GM21526 (cell line): ENCODE data around the gene FAM120AOS.

Source experiments
- ATAC-seq: cut with Tn5 transposase; IDR thresholded peaks from one replicate; pipeline ENCODE4 v1.9.1; 2021; ENCODE audit warnings: moderate library complexity; ENCODE audit not compliant: unreplicated experiment, low FRiP score

The FAM120AOS gene

GRCh38 chr9:93453047-93453914 is at the start of gene FAM120AOS:
FAM120AOS (minus strand) TSS chr9:93453581; CDS start chr9:93452709, 872 bp downstream.
- peak; percentile 66 for ATAC-seq

- ATAC-seq, result no peak
Measured at GRCh38 chr9:93501406-93501805, 48.0 kb upstream of the FAM120AOS start.

- no peak for ATAC-seq
Measured at GRCh38 chr9:93500571-93501298, 47.4 kb upstream of the FAM120AOS start.

- no peak for ATAC-seq
Measured at GRCh38 chr9:93496285-93496684, 42.9 kb upstream of the FAM120AOS start.

GRCh38 chr9:93493949-93494348 is 40.6 kb upstream of the FAM120AOS start:
- no peak for ATAC-seq

- no peak for ATAC-seq
Measured at GRCh38 chr9:93492327-93492726, 38.9 kb upstream of the FAM120AOS start.

GRCh38 chr9:93491593-93492232 is 38.3 kb upstream of the FAM120AOS start:
- ATAC-seq, result no peak

- ATAC-seq, result no peak
Measured at GRCh38 chr9:93488244-93488643, 34.9 kb upstream of the FAM120AOS start.

GRCh38 chr9:93486268-93486667 is 32.9 kb upstream of the FAM120AOS start:
- ATAC-seq, result no peak

GRCh38 chr9:93483497-93483896 is 30.1 kb upstream of the FAM120AOS start:
- ATAC-seq, result no peak

- ATAC-seq, result no peak
Measured at GRCh38 chr9:93480728-93481324, 27.4 kb upstream of the FAM120AOS start.

- no peak for ATAC-seq
Measured at GRCh38 chr9:93480262-93480661, 26.9 kb upstream of the FAM120AOS start.

GRCh38 chr9:93479726-93480125 is 26.3 kb upstream of the FAM120AOS start:
- no peak for ATAC-seq

GRCh38 chr9:93477397-93477796 is 24.0 kb upstream of the FAM120AOS start:
- no peak for ATAC-seq

GRCh38 chr9:93476924-93477323 is 23.5 kb upstream of the FAM120AOS start:
- ATAC-seq, result no peak

GRCh38 chr9:93475856-93476255 is 22.5 kb upstream of the FAM120AOS start:
- no peak for ATAC-seq

GRCh38 chr9:93475108-93475507 is 21.7 kb upstream of the FAM120AOS start:
- no peak for ATAC-seq

- ATAC-seq, result no peak
Measured at GRCh38 chr9:93473411-93473810, 20.0 kb upstream of the FAM120AOS start.

- ATAC-seq, result no peak
Measured at GRCh38 chr9:93471124-93471523, 17.7 kb upstream of the FAM120AOS start.

GRCh38 chr9:93470391-93470790 is 17.0 kb upstream of the FAM120AOS start:
- no peak for ATAC-seq
